AG10803 (cell line): ENCODE measurements around the gene PRSS56.

Source experiments
- DNase-seq: peaks from one replicate; pipeline ENCODE4 v3.0.0; 2010; ENCODE audit warnings: low read depth
- H3K4me3 ChIP-seq: 2 replicates; pipeline ENCODE4 v1.5.1; 2011; ENCODE audit warnings: mild to moderate bottlenecking, low read length, control low read depth
- CTCF ChIP-seq: conservative IDR thresholded peaks from 2 replicates; pipeline ENCODE4 v1.5.1; 2011; ENCODE audit warnings: mild to moderate bottlenecking, low read length, control low read depth, inconsistent platforms

PRSS56 gene

DNA sequence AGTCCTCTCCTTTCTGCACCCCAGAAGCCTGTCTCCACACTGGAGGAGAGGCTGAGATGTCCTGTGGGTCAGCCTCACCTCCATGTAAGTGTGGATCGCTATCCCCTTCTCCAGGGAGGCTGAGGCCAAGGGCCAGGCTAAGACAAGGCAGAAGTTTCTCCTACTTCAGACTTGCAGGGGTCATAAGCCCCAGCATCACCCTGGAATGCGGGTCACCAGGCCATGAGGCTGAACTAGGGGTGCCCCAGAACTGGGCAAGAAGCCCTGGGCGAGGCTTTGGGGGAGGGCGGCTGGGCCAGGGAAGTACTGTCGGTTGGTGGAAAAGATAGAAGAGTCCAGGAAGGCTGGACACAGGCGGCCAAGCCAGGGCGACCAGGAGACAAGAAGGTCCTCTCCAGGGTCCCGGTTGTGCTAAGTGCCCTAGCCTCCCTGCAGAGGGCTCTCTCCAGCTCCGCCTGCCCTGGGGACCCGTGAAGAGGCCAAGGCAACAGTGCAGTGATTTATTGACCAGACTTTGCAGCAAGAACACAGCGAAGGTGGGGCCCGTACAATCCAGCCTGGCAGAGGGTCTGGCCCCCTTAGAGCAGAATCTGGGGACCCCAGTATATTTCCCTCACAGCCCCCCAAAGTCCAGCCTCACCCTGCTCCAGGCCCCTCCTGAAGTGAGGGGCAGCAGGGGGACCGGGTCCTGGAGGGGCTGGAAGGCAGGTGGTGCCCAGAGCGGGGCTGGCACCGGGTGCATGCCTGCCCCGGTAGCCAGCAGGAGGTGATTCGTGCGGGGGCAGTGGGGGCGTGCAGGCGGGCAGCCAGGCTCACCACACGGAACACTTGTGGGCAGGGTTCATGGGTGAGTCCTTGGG lies 40.6 kb upstream of the PRSS56 start:
- no peak for TF ChIP-seq CTCF
- DNase-seq: no peak
- no peak overlapping the region for H3K4me3 ChIP-seq

GRCh38 chr2:232480201-232481190 lies 39.7 kb upstream of the PRSS56 start:
- H3K4me3 ChIP-seq: no peak overlapping the region
- no peak for DNase-seq
- TF ChIP-seq CTCF: no peak

GRCh38 chr2:232481322-232482140 lies 38.7 kb upstream of the PRSS56 start:
- no peak for DNase-seq
- TF ChIP-seq CTCF: no peak
- H3K4me3 ChIP-seq: no peak overlapping the region

DNA sequence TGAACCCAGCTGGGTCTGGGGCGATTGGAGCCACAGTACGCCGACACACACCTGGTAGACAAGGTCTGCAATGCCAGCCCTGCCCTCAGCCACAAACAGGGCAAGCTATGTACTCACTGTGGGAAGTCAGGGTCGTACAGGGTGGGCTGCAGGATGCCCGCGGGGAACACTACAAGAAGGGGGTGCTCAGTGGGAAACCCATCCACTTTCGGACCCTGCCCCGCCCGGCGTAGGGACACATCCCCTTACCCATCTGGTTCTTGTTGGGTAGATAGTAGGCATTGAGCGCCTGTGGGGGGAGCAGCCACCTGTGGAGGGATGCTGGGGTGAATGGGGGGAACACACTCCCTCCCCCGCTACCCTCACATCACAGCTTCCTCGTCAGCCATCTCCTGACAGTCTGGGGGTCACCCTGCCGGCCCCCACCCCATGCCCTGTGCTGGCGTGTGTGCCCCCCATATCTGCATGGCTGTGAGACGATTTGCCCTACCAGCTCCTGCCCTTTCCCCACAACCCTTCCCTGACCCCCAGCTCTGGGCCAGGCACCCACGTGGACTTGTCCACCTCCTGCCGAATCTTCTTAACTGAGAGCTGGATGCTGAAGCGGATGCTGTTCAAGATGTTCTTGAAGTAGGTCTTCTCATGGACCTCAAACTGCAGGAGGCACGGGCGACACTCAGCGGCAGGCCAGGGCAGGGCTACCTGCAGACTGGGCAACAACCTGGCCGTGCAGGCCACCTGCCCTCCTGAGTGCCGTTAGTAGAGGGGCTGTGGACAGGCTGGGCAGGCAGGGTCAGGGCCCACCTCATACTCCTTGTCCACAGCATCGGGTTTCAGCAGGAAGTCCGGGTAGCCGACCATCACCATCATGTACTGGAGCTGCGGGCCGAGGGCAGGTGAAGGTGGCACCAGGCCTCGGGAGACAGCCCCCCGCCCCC lies 37.6 kb upstream of the PRSS56 start:
- DNase-seq: no peak
- no peak overlapping the region for H3K4me3 ChIP-seq

GRCh38 chr2:232483311-232483922 lies 36.8 kb upstream of the PRSS56 start:
- no peak for DNase-seq
- no peak overlapping the region for H3K4me3 ChIP-seq
- no peak for TF ChIP-seq CTCF

More for the DNA sequence above, 37.6 kb upstream of the PRSS56 start:
- TF ChIP-seq CTCF: no peak
